GM18907 (cell line): ENCODE results near the gene NPNT.

Experiments
- ATAC-seq: cut with Tn5 transposase; IDR thresholded peaks from one replicate; pipeline ENCODE4 v1.9.1; 2021; ENCODE audit warnings: mild to moderate bottlenecking, moderate library complexity; ENCODE audit not compliant: unreplicated experiment

Gene NPNT

DNA sequence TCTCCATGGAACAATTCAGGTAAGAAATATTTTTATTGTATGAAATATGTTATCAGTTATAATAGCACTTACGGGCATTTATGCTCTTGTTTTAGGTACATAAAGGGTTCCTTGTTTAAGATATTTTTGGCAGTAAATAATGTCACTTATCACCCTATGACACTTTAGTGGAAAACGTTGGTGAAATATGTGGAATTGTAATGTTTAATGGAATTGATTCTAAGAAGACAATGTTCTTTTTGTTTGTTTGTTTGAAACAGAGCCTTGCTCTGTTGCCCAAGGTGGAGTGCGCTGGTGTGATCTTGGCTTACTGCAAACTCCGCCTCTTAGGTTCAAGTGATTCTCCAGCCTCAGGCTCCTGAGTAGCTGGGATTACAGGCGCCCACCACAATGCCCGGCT, 17.4 kb downstream of the NPNT start:
- ATAC-seq: no peak

DNA sequence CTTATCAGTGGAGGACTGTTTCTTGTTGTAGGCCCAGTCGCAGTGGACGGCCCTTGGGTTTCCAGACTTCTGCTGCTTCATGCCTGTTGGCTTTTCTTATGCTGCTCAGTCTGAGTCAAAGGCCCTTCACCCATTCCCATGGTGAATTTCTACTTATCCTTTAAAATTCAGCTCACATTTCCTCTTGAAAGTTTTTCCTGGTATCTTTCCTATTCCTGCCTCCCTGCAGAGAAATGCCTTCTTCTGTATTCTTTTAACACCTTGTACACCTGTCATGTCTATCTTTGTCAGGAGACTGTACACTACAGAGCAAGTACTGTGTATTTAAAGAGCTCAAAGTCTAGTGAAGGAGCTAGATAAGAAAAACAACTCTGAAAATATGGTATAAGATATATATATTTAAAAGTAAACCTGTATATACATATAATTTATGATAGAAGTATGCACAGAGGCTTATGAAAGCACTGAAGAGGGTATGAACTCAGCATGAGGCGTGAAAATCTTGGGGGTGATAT, 22.0 kb downstream of the NPNT start:
- ATAC-seq: no peak

DNA sequence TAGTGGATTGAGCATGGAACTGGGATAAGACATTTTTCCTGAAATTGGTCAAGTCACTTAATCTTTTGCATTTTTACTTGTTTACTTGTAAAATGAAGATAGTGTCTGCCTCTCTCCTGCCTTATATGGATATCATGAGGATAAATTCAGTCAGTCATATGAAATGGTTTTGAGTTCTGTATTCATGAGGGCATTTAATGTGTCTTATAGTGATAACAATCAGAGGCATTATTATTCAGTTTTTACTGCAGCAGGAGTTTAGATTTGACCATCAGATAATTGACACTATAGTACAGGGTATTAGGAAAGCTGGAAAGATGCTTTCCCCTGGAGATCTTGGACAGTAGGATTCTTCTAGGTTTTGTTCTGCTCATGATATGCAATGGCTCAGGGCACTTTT, 26.0 kb downstream of the NPNT start:
- no peak for ATAC-seq

DNA sequence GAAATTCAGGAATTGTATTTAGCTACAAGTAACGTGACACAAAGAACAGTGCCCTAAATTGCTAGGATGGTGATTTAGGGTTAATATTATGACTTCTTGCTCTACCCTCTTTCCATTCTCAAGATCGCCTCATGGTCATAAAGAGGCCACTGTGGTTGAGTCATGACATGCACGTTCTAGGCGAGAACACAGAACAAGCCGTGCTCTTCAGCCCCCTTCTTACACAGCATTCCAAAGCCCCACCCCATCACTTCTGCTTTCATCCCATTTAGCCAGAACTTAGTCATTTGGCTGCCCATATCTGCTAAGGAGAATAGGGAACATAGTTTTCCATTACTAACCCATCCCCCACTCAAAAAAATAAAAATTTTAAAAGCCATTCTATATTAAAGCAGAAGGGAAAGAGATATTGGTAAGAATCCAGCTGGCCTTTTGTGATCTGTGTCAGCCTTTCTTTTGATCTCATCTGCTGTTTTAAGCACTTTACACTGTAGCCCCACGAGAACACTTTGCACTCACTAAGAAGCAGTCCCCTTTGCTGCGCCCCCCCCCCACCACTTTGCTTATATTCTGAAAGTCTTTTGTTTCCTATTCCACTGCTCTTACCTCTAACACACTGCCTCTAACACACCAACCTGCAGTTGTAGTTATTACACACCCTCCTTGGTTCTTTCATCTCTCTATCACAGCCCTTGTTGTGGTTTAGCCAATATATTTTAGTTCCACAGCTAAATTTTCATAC, 28.4 kb downstream of the NPNT start:
- no peak for ATAC-seq

DNA sequence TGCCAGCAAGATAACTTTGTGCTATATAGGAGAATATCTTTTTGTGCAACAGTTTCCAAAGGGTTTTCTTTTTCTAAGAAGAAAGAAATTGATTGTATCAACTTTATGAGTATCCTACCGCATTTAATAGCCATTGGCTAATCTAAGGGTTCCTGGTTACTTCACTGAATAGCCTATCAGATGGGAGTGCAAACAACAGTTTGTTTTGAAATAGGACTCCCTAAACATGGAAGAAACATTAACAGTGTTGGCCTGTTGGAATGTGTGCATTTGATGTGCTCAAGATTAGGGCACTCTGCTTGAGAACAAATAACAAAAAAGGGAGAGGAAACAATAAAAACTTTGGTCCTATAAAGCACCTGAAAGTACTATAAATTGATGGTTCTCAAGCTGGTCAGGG, 29.1 kb downstream of the NPNT start:
- ATAC-seq: no peak

DNA sequence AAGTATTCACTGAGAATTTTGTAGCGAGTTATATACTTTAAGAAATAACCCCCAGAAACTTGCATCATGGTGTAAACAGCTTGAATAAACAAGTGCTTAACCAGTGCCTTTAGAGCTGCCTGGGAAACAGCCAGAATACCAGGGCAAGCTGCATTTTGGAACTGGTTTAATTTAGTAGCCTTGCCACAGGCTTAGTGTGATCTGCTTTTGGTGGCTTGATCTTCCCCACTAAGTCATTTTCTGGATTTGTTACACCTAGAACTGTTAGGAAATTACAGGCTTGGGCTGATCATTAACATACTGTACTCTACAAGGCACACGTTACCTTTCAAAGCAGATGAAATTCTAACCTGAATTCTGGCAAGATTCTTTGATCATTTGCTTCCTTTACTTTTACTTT, 35.4 kb downstream of the NPNT start:
- ATAC-seq: no peak

DNA sequence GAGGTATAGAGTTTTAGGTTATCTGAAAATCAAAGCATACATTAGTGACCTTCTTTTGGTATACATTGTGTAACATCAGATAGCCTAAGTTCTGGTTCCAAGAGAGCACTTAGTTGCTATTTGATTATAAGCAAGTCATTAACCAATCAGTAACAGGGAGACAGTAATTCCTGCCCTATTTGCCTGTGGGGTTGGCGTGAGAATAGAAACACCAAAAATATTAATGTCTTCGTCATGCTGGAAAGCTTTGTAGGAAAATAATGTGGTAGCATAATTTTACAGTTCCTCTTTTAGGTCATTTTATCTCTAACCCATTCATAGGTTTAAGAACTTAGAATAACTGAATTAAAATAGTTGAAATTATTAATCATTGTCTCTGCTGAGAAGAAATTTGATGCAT, 37.8 kb downstream of the NPNT start:
- peak; percentile 79 for ATAC-seq

DNA sequence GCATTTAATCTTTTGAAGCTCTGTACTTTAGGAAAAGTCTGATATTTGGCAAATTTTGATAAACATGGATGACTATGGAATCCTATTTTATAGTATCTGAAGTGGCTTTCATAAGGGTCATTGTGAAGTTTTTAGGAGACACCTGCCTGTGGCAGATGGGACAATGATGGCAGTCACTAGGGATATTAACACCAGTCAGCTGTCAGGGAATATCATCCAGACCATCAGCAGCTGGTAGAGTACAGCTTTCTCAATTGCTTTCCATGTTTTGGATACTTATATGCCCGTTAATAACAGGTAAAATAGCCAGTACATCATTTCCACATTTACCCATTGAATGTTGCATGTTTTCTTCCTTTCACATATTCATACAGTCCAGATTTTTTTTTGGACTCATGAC, 39.1 kb downstream of the NPNT start:
- ATAC-seq: no peak

DNA sequence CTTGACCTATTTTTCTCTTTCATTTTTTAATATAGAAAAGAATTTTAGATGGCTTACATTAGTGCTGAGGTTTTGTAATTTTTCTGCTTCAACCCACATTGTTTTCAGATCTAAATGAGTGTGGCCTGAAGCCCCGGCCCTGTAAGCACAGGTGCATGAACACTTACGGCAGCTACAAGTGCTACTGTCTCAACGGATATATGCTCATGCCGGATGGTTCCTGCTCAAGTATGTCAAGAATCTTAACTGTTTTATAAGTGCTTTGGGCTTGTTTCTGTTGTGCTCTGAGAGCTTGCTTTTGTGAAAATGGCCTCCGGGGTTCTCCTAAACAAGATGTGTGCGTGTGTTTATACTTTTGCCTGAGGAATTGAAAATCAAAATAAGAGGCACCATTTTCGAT, 41.6 kb downstream of the NPNT start:
- ATAC-seq: no peak

DNA sequence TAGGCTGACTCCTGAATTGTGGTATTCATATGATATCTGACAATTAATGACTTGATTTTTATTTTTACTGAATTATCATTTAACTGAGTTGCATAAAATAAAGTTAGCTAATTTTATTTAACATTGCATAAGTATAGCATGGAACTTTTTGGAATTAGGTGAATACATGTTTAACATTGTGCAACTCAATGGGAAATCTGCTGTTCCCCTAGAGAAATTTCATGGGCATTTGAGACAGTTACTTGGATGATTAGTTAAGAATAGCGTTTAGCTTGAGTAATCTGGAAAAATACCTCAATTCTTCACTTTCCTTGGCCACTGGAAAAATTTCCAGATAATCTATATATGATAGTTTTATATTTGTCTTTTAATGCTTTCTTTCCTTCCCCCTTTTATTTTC, 42.5 kb downstream of the NPNT start:
- no peak for ATAC-seq

DNA sequence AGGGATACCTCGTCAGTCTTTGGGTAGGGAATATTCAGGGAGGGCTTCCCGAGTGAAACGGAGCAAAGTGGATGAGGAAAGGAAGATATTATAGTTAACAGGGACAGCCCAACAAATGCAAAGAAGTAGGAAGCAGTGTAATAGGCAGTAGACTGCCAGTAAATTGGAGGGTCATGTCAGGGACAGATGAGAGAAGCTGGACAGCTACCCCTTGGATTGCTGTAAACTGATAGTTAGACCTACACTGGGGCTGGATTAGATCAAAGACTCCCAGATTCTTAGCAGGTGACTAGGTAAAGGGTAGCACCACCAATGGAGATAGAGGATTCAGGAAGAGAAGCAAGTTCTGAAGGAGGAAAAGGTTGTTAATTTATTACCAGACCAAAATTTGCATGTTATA, 48.0 kb downstream of the NPNT start:
- ATAC-seq: no peak

DNA sequence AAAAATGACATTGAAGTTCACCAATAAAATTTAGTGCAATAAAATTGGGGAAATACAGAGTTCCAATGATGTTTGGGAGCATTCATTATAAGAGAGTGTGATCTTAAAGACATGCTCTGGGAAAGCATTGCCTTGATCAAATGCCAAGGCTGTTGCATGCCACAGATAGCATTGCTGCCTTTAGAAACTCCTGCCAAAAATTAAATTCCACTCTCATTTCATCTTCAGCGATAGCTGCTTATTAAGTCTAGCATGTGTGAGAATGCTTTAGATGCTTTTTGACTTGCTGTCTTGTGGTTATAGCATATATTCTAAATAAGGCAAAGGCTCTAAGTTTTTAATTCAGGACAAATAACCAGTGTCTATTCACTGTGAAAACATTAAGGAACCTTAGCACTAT, 49.3 kb downstream of the NPNT start:
- ATAC-seq: no peak

DNA sequence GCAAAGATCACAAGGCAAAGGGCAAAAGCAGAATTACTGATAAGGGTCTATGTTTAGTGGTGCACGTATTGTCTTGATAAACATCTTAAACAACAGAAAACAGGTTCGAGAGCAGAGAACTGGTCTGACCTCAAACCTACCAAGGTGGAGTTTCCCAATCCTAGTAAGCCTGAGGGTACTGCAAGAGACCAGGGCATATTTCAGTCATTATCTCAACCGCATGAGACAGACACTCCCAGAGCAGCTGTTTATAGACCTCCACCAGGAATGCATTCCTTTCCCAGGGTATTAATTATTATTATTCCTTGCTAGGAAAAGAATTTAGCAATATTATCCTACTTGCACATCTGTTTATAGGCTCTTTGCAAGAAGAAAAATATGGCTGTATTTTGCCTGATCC, 51.5 kb downstream of the NPNT start:
- ATAC-seq: no peak

DNA sequence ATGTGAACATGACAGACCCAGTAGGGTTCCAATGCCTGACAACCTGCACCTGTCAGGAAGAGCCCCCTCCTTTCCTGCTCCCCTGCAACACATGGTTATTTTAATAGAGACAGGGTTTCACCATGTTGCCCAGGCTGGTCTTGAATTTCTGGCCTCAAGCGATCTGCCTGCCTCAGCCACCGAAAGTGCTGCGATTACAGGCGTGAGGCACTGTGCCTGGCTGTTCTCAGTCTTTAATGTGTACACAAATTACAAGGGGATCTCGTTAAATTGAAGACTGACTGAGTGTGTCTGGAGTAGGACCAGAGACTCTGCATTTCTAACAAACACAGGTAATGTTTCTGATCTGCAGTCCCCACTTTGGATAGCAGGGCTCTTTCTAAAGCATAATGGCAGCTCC, 55.4 kb downstream of the NPNT start:
- no peak for ATAC-seq

DNA sequence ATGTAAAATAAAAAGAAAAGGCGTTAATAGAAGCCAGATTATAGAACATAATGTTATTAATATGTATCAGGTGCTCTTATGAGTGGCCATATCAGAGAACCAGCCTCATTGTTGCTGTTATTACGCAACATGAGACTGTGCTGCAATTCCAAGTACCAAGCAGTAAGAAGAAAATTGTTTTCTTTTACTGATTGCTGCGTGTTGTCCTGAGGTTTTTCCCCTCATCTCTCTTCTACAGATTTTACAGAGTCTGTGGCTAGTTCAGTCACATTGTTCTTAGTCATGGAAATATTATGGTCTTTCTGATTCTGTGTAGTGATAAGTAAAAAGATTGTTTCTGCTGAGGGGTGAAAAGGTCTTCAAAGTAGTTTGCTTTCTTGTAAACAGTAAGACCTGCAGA, 55.9 kb downstream of the NPNT start:
- ATAC-seq: no peak

DNA sequence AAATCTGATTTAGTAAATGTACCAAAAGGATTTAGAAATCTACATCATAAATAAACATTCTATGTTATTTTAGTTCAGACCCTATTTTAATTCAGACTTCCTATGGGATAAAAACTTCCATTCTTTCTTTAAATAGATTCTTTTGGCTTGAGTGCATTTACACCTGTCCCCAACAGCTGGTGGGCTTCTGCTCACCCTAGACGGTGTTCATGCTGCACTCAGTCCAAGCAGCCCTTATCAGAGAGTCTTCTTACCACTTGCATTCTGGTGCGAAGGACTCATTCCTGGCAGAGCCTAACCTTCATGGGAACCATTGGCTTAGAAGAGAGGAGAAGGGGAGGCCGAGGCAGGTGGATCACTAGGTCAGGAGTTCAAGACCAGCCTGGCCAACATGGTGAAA, 57.3 kb downstream of the NPNT start:
- no peak for ATAC-seq

DNA sequence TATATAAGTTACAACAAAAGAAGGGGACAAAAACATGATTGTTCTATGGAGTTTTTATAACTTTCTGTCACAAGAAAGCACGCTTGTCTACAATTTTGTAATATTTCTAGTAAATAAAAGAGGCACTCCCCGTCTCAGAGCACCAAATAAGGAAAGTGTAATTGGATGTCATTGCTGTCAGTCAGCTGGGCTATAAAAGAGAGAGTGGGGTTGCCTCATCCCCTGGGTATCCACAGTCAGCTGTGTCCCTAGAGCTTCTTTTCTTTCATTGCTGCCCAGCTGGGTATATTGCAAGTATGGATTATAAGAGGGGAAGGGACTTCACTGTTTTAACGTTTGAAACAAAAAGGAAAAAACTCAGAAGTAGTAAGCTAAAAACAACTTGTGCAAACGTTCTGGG, 61.3 kb downstream of the NPNT start:
- no peak for ATAC-seq

DNA sequence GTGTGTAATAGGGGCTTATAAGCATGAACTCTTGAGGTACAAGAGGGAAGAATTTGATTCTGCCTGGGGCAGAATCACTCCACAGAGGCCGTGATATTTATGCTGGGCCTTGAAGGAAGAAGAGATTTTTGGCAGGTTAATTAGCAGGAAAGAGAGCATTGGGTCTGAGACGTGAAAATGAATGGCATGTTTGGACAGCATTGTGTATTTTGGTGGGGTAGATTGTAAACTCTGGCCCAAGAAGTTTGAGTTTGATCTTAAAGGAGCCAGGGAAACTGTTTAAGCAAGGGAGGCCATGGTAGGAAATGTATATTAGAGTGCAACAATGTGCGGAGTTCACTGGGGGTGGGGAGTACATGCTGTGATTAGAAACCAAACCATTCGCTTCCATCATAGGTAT, 62.4 kb downstream of the NPNT start:
- ATAC-seq: no peak

DNA sequence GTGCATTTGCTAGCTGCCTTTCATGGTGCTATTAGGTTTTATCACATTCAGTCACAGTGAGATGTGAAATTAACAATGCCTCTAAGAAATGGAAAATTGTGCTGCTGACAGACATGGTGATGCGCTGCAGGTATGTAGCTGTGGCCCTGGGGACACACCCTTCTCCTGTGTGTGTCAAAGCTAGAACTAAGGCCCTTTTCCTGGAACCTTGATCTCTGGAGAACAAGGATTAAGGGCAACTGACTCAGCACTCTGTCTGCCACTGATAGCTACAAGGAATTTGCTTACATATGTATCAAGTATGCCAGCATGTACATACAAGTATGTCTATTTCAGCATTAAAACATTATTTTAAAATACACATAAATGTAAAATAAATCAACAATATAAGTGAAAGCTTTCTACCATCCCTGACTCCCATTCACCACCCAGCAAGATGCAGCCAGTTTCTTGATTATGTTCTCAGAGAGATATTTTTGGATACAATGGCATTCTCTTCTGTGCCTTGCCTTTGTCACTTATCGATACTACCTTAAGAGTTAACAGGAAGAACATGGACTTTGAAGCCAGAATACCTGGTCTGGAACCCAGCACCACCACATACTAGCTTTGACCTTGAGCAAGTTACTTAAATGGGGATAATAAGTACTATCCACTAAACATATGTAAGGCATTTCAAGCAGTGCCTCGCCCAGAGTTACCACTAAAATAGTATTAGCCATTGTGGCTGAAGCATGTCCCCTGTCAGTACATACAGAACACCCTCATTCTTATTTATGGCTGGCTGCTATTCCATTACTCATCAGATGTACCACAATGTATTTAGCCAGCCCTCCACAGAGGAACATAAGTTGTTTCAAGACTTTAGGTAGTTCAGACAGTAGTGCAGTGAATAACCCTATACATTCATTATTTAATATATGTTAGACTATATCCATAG, 68.5 kb downstream of the NPNT start:
- ATAC-seq: no peak

DNA sequence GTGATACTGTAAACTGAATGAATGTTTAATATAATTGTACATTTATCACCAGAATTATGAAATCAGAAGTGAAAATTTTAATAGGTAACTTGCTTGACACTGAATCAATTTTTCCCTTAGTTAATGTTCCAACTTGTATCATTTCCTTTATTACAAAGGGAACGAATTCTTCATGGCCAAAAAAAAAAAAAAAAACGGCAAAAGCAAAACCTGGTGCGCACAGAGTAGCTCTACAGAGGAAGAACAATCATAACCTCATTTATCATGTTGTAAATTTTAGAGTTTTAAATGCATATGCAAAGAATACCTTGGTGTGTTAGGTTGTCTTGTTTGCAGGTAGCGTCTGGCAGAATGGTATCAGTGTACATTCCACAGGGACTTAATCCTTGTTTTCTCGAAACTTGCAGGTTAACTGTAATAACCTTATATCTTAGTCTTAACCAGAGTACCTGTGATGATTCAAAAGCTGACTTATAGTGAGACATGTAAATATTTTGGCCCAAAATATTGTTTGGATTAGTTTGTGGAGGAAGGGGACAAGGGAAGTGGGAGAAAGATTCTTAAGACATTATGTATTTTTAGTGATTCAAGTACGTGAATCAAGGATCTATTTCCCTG, 70.0 kb downstream of the NPNT start:
- no peak for ATAC-seq

DNA sequence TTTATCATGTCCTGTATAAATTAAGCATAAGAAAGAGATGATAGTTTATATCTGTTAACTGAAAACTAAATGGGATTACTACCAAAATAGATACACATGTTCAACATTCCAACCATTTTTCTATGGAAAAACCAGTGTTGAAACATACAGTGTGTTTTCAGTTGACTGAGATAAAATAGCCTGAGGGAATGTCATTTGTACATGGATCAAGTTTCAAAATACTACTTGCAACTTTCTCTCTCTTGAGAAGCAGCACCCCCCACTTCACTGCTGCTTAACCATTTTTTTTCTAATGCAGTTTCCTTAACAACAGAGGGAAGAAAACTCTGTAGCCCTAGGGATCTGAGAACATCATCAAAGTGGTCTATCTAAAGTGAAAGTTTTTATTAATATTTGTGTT, 70.8 kb downstream of the NPNT start:
- ATAC-seq: no peak
